K562 (cell line): Measurements from ENCODE around the gene KCNG1. TPM values are rescaled to one million over a fixed set of nuclear protein-coding genes. Genes with fewer than 3 reads are reported as not detected.
A peak's percentile ranks its signal among the peaks of the same experiment; 100 is the strongest.

ENCODE experiments used
- ATAC-seq: fragments of 200-7000 bp; cut with Tn5 transposase; 3 replicates; pipeline ENCODE4 v1.9.1; 2020; ENCODE audit warnings: moderate library complexity
- BruUV-seq: library from RNA; stranded (reverse); fragments of 400-500 nt; replicated peaks from 2 replicates; lab custom pipeline; 2021; lab: Mats Ljungman, UMichigan
- CTCF ChIA-PET: fragments of 300-600 bp; formaldehyde crosslinking; extraction: SDS; loops from one replicate; lab custom pipeline; 2021; ENCODE audit warnings: low intra/inter-chr PET ratio; lab: Yijun Ruan, JAX
- POLR2A ChIA-PET: fragments of 300-600, 350-650 bp; sonication (Branson Sonifier 250); formaldehyde crosslinking; extraction: SDS; loops from one replicate; lab custom pipeline; 2021; ENCODE audit warnings: antibody characterized with exemption, inconsistent platforms; lab: Yijun Ruan, JAX
- DNase-seq, 4 experiments: peaks; one replicate each; pipeline versions ENCODE4 v3.0.0 to v3.0.0-alpha.2; 2011 to 2018; ENCODE audit warnings: low spot score in 3 of 4, mixed read lengths in 3 of 4; ENCODE audit errors: extremely low read depth in 1 of 4
- FAIRE-seq: peaks from 2 replicates; lab custom pipeline; 2011; peaks lifted over from hg19 to GRCh38; lab: Jason Lieb, UNC
- H2AFZ ChIP-seq: 2 replicates; pipeline ENCODE4 v1.6.0; 2011; ENCODE audit warnings: low read depth, low read length, control low read depth, inconsistent platforms
- H3K27ac ChIP-seq: fragments of 200-600 bp; 3 replicates; pipeline ENCODE4 v1.8.0; 2011; ENCODE audit warnings: low read depth, mild to moderate bottlenecking, control low read depth, inconsistent platforms, low read length, moderate library complexity, mixed read lengths; ENCODE audit errors: extremely low read depth
- H3K27me3 ChIP-seq, 2 experiments: fragments of 300-600 bp in 1 of 2; 2 replicates in 1 of 2; 3 replicates in 1 of 2; pipeline versions ENCODE4 v1.6.0 to v1.8.0; 2011; ENCODE audit warnings: inconsistent platforms in 2 of 2, low read length in 2 of 2, mild to moderate bottlenecking in 1 of 2, mixed read lengths in 1 of 2, moderate library complexity in 1 of 2; ENCODE audit not compliant: control insufficient read depth in 2 of 2, insufficient read depth in 2 of 2
- H3K36me3 ChIP-seq: fragments of 300-600 bp; 3 replicates; pipeline ENCODE4 v1.8.0; 2011; ENCODE audit warnings: mild to moderate bottlenecking, low read length, inconsistent platforms; ENCODE audit not compliant: control insufficient read depth, insufficient read depth
- H3K4me1 ChIP-seq, 2 experiments: fragments of 200-600 bp in 1 of 2; replicated peaks in 1 of 2; 2 replicates in 1 of 2; 3 replicates in 1 of 2; pipeline versions ENCODE4 v1.5.1 to v1.8.0; 2011; ENCODE audit warnings: inconsistent platforms in 2 of 2, low read length in 2 of 2, mild to moderate bottlenecking in 1 of 2, mixed read lengths in 1 of 2, moderate library complexity in 1 of 2; ENCODE audit not compliant: control insufficient read depth in 2 of 2, insufficient read depth in 2 of 2
- H3K4me2 ChIP-seq: 2 replicates; pipeline ENCODE4 v1.6.1; 2011; ENCODE audit warnings: low read length, control low read depth, inconsistent platforms, mixed read lengths; ENCODE audit not compliant: insufficient read depth
- H3K4me3 ChIP-seq: fragments of 200-600 bp; sonication (generic), shearing (Covaris generic); 2 replicates; pipeline ENCODE4 v1.5.1; 2016; ENCODE audit warnings: control low read depth, inconsistent platforms
- H3K79me2 ChIP-seq: fragments of 200-600 bp; 3 replicates; pipeline ENCODE4 v1.8.0; 2011; ENCODE audit warnings: low read length, inconsistent platforms; ENCODE audit not compliant: control insufficient read depth, insufficient read depth
- H3K9ac ChIP-seq, 2 experiments: 2 replicates each; pipeline versions ENCODE4 v1.6.0 to v1.6.1; 2011; ENCODE audit warnings: low read depth in 2 of 2, low read length in 2 of 2, control low read depth in 1 of 2, inconsistent platforms in 1 of 2, mild to moderate bottlenecking in 1 of 2, mixed read lengths in 1 of 2; ENCODE audit not compliant: insufficient read depth in 1 of 2
- H3K9me1 ChIP-seq: one replicate; pipeline ENCODE4 v1.6.0; 2011; ENCODE audit warnings: inconsistent platforms, mild to moderate bottlenecking, low read length, moderate library complexity; ENCODE audit not compliant: control insufficient read depth, insufficient read depth
- H3K9me3 ChIP-seq: replicated peaks from 2 replicates; pipeline ENCODE4 v1.5.1; 2011; ENCODE audit warnings: low read depth, low read length, inconsistent platforms; ENCODE audit not compliant: control insufficient read depth, insufficient read depth
- H4K20me1 ChIP-seq: replicated peaks from 2 replicates; pipeline ENCODE4 v1.6.1; 2011; ENCODE audit warnings: low read length, inconsistent platforms, mixed read lengths; ENCODE audit not compliant: control insufficient read depth, insufficient read depth
- ADNP ChIP-seq: fragments of 200-800 bp; sonication (Bioruptor generic); IDR thresholded peaks from 2 replicates; pipeline ENCODE4 v1.6.1; 2016; ENCODE audit warnings: missing genetic modification characterization, missing compliant biosample characterization
- CBX5 ChIP-seq: IDR thresholded peaks from 2 replicates; pipeline ENCODE4 v1.6.1; 2014; ENCODE audit warnings: low read depth, borderline replicate concordance
- DEAF1 ChIP-seq: fragments of 450-650 bp; formaldehyde crosslinking; IDR thresholded peaks from 2 replicates; pipeline ENCODE4 v1.4.0; 2020; ENCODE audit warnings: mild to moderate bottlenecking, moderate library complexity
- EGR1 ChIP-seq: fragments of 450-650 bp; conservative IDR thresholded peaks from 2 replicates; pipeline ENCODE4 v1.6.1; 2017; ENCODE audit warnings: mild to moderate bottlenecking
- HDAC8 ChIP-seq: fragments of 450-650 bp; IDR thresholded peaks from 2 replicates; pipeline ENCODE4 v1.6.1; 2016; ENCODE audit warnings: mild to moderate bottlenecking, missing genetic modification characterization, moderate library complexity, missing compliant biosample characterization
- HIVEP1 ChIP-seq: fragments of 250-450 bp; sonication (Bioruptor Pico); IDR thresholded peaks from 2 replicates; pipeline ENCODE4 v1.4.0; 2020; ENCODE audit warnings: mild to moderate bottlenecking
- KAT7 ChIP-seq: sonication (generic); formaldehyde crosslinking; IDR thresholded peaks from 2 replicates; pipeline ENCODE4 v1.8.0; 2022; ENCODE audit warnings: missing genetic modification reagents, mild to moderate bottlenecking, borderline replicate concordance
- POLR3G ChIP-seq: IDR thresholded peaks from 2 replicates; pipeline ENCODE4 v1.6.1; 2011; ENCODE audit not compliant: insufficient read length, insufficient replicate concordance; ENCODE audit errors: extremely low read depth
- SMAD3 ChIP-seq: fragments of 450-650 bp; formaldehyde crosslinking; conservative IDR thresholded peaks from 2 replicates; pipeline ENCODE4 v1.4.0; 2020; ENCODE audit warnings: mild to moderate bottlenecking
- STAG1 ChIP-seq: sonication (generic); formaldehyde crosslinking; IDR thresholded peaks from 2 replicates; pipeline ENCODE4 v1.5.0; 2020; ENCODE audit warnings: missing genetic modification reagents, borderline replicate concordance
- ZBTB8A ChIP-seq: fragments of 450-650 bp; IDR thresholded peaks from 2 replicates; pipeline ENCODE4 v1.6.1; 2018; ENCODE audit warnings: mild to moderate bottlenecking, moderate library complexity; ENCODE audit not compliant: partially characterized antibody
- ZMIZ1 ChIP-seq, 2 experiments: fragments of 150-350 bp in 1 of 2; IDR thresholded peaks; 2 replicates each; pipeline ENCODE4 v1.6.1; 2012 to 2016; ENCODE audit warnings: low read depth in 2 of 2, low read length in 2 of 2, mild to moderate bottlenecking in 1 of 2, moderate library complexity in 1 of 2
- ZNF175 ChIP-seq: fragments of 200-800 bp; sonication (Bioruptor generic); IDR thresholded peaks from 2 replicates; pipeline ENCODE4 v1.6.1; 2016; ENCODE audit warnings: low read depth, mild to moderate bottlenecking, missing genetic modification characterization, missing compliant biosample characterization
- ZNF639 ChIP-seq, 2 experiments: fragments of 200-800 bp in 1 of 2; sonication (Bioruptor generic) in 1 of 2; sonication (generic) in 1 of 2; formaldehyde crosslinking in 1 of 2; IDR thresholded peaks in 1 of 2; conservative IDR thresholded peaks in 1 of 2; 2 replicates each; pipeline versions ENCODE4 v1.5.0 to v1.6.1; 2016 to 2020; ENCODE audit warnings: missing compliant biosample characterization in 1 of 2, missing genetic modification characterization in 1 of 2, missing genetic modification reagents in 1 of 2
- ZNF696 ChIP-seq: fragments of 250-450 bp; sonication (Bioruptor Pico); conservative IDR thresholded peaks from 2 replicates; pipeline ENCODE4 v1.4.0; 2020; ENCODE audit warnings: mild to moderate bottlenecking, moderate library complexity
- WGBS: fragments of 100-300 bp; shearing (Covaris generic); methylation state at CpG from one replicate; pipeline ENCODE4 v1.1.6; 2016; ENCODE audit warnings: low coverage, mixed read lengths; ENCODE audit not compliant: insufficient coverage; ENCODE audit errors: missing lambda C conversion rate; 5-methylcytosine and 5-hydroxymethylcytosine counted together
- in situ Hi-C: fragments of 300-500 bp; cut with MboI; formaldehyde crosslinking; loops from 4 replicates; pipeline ENCODE4 v1.15.0; 2018; ENCODE audit warnings: inconsistent platforms, mixed read lengths
- intact Hi-C: fragments of 100-400 bp; cut with micrococcal nuclease; formaldehyde crosslinking; loops from 2 replicates; pipeline ENCODE4 v1.14.2; 2022
- polyA plus RNA-seq, 8 experiments: library from polyadenylated mRNA; depleted of rRNA in 4 of 8; stranded (reverse) in 5 of 8; unstranded in 3 of 8; fragments of >200 nt; fragmentation: Nextera tagmentation in 2 of 8; fragmentation: Illumina TruSeq in 1 of 8; extraction: Ambion mirVana in 2 of 8; extraction: Trizol in 1 of 8; gene quantifications; 2 replicates each; pipeline versions ENCODE4 v1.2.1 to v1.2.3, GENCODE V29; 2011 to 2014; ENCODE audit warnings: inconsistent platforms in 1 of 8, missing spikeins in 1 of 8
- total RNA-seq, 7 experiments: library from RNA; depleted of rRNA in 6 of 7; stranded (reverse); fragments of >200 nt in 6 of 7; fragmentation: Illumina TruSeq in 2 of 7; extraction: Trizol in 2 of 7; gene quantifications; 2 replicates each; pipeline versions ENCODE4 v1.2.1 to v1.2.3, GENCODE V29; 2011 to 2021; ENCODE audit warnings: low replicate concordance in 1 of 7

KCNG1 gene
- total and polyA plus RNA-seq, 9 of the 15 experiments (the other 6 are each of a cell fraction or from before 2014, with no cell fraction given) = 0.06 to 1.5 (median 0.22) TPM; not detected in 2

DNA sequence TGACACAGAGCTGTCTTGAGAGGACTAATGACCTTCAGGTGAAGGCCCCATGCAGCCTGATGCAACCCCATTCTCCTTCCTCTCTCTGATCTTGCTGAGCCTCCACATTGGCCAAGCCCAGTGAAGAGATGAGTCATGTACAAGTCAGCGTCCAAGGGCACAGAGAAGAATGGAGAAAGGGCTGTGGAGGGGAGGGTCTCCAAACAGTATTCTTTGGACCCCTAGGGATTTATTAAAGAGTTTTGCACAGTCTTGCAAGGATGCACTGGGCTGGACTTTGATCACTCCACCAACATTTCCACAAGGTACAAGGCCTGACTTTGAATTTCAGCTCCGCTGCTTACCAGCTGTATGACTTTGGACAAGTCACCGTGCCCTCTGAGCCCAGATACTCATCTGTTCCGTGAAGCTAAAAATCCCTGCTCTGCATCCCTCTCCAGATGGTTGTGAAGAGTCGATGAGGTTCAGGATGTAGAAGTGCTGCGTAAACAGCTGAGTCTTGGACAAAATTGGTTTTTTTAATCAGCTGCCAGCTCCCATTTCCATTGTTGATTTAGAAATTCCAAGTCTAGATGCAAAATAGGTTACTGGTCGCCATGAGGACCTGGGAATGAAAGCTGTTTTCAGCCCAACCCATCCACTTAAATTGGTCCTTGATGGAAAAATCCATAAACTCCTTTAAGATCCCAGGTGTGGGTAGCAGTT is 14.1 kb upstream of the KCNG1 start:
- H4K20me1 ChIP-seq = no peaks in the 10 kb centered on the region
- no peaks in the 10 kb centered on the region for H3K9me1 ChIP-seq
- FAIRE-seq (no peak), ATAC-seq (peak; percentile 50; the same call in 2 of the 3 replicates), DNase-seq (no peak)
- no peak overlapping the region for H3K4me2 ChIP-seq
- peaks cover 6 to 33% of the 10 kb centered on the region in 2 experiments; a peak in 4 of 5 replicates for H3K27me3 ChIP-seq
- H3K79me2 ChIP-seq = no peaks in the 10 kb centered on the region
- no peaks in the 10 kb centered on the region for H3K9me3 ChIP-seq
- H3K4me1 ChIP-seq = peaks cover 0 to 22% of the 10 kb centered on the region in 2 experiments; a peak in 3 of 5 replicates
- no TSS peak for BruUV-seq
- H3K9ac ChIP-seq = no peak overlapping the region
- in situ Hi-C loops (no loop called here), intact Hi-C loops (no loop called here)
- no peak overlapping the region for H3K27ac ChIP-seq
- ChIA-PET CTCF (no interaction called here), POLR2A (interaction anchor here (0.7 to 1.2 kb wide), 3 partner anchors 14 to 105 kb away, joined by 3 read pairs; no protein-coding TSS in a partner anchor)
- no peak overlapping the region for H2AFZ ChIP-seq
- no peak overlapping the region for H3K4me3 ChIP-seq
- no peaks in the 10 kb centered on the region for H3K36me3 ChIP-seq
- WGBS = 33% methylated on average over 7 of the region's 7 CpGs
- no peak for TF ChIP-seq EGR1
- no peak for TF ChIP-seq STAG1 (CRISPR knock-in tag)
- TF ChIP-seq SMAD3 = no peak
- no peak for TF ChIP-seq ZNF696 (CRISPR knock-in tag)
- peak; percentile 69 for TF ChIP-seq HDAC8
- TF ChIP-seq POLR3G = no peak
- peak in 1 of 2 experiments; percentile 24; a peak in 1 of 4 replicates for TF ChIP-seq ZNF639 (CRISPR knock-in tag; conservative IDR thresholded peaks at IDR 0.05 in 1 of 2, IDR thresholded peaks at IDR 0.05 in 1 of 2)
- no peak for TF ChIP-seq CBX5
- no peak for TF ChIP-seq KAT7 (CRISPR knock-in tag)
- TF ChIP-seq ADNP (tag) = no peak
- TF ChIP-seq ZBTB8A = no peak
- no peak for TF ChIP-seq ZMIZ1 (IDR thresholded peaks at IDR 0.05; ENCODE audit: low read depth in 2 of 2, low read length in 2 of 2)
- TF ChIP-seq HIVEP1 = 0 out of 2 replicates have a peak, but pooled peaks have one; percentile 11
- peak; percentile 90 for TF ChIP-seq ZNF175
- TF ChIP-seq DEAF1 (CRISPR knock-in tag) = no peak
